GM19193 (cell line): ENCODE measurements around the gene PPP2R5C.

Experiments
- POLR2A ChIP-seq: IDR thresholded peaks from 4 replicates; pipeline ENCODE4 v1.6.1; 2011; ENCODE audit not compliant: insufficient read depth, insufficient read length; ENCODE audit errors: extremely low read depth

The PPP2R5C gene

DNA sequence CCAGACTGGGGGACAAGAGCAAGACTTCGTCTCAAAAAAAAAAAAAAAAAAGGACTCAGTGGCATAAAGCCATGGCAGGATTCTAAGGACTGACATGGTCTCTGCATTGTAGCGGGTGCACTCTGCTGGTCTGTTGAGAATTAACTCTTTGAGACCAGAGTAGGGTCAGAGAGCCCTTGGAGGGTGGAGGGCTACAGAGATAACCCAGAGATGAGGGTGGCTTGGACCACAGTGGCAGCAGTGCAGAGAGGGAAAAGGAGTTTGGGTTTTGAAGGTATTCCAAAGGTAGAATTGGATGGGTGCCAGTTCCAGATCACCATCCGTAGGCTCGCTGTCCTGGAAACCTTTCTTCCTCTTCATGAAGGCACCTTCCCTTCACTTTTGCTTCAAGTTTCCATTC lies 188.6 kb downstream of the PPP2R5C start:
- TF ChIP-seq POLR2A, result no peak

DNA sequence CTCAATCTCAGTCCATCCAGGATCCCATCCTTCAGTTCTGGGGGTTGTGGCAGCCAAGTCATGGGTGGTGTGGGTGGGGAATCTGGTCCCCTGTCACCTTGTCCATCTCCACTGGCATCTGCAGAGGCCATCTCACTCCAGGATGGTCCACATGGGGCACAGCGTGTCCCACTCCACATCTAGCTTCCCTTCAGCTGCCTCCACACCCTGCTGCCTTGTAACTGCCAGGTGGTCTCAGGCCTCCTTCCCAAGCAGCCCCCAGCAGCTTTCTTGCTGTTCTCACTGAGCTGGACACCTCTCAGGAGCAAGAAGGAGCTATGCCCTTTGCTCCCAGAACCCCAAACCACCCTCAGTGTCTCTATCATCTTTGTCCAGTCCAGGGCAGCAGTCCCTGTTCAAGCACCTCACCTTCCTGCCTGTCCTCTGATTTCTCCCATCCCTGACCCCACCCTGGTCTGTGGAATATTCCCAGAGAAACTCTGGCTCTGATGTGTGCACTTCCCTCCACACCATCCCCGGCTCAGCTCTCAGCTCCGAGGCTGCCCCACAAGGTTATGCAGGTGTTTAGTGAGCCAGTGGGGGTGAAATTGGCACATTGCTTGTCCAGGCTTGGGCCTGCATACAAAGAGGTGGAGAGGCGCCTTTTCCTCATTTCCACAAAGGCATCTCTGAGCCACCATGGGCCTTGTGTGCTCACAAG lies 189.2 kb downstream of the PPP2R5C start:
- TF ChIP-seq POLR2A, result peak; percentile 4

DNA sequence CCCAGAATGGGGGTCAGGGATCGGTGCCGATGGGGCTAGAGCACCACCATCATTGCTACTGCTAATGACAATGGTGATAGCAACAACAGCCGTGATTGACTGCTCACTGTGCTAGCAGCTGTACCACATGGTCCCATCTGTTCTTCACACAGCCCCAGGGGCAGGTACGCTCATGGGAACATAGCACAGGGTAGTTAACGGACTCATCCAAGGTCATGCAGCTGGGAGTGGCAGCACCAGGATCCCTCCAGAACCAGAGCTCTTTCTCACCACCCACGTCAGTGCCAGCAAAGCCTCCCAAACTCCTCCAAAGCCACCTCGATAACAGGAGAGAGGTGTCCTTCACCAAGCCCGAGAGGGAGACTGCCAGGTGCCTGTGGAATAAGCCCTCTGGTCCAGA lies 191.6 kb downstream of the PPP2R5C start:
- TF ChIP-seq POLR2A, result no peak

DNA sequence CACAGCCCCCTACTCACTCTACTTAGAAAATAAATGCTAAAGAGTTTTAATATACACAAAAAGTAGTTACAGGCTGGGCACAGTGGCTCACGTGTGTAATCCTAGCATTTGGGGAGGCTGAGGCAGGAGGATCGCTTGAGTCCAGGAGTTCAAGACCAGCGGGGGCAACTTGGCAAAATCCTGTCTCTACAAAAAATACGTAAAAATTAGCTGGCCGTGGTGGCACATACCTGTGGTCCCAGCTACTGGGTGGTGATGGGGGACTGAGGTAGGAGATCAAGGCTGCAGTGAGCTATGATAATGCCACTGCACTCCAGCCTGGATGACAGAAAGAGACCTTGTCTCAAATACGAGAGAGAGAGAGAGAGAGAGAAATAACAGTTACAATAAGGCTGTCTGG lies 193.0 kb downstream of the PPP2R5C start:
- TF ChIP-seq POLR2A, result no peak

DNA sequence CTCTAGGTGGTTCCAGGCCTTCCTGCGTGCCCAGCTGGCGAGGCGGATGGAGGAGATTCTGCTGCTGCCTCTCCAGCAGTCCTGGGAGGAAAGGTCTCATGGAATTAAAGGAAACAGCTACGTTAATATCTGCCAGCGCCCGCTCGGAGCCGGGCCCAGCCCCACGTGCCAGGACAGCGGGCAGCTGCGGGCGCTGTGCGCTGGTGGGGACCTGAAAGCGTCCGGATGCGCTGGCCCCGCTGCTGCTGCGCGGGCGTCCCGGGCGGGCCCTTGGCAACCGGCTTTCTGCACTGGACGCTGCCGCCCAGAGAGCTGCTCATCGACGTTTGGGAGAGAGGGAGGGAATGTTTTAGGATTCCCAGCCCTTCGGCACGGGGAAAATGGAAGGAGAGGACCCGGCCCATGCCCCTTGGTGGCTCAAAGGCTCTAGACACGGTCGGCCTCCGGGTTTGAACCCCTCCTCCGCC lies 194.2 kb downstream of the PPP2R5C start:
- no peak for TF ChIP-seq POLR2A

DNA sequence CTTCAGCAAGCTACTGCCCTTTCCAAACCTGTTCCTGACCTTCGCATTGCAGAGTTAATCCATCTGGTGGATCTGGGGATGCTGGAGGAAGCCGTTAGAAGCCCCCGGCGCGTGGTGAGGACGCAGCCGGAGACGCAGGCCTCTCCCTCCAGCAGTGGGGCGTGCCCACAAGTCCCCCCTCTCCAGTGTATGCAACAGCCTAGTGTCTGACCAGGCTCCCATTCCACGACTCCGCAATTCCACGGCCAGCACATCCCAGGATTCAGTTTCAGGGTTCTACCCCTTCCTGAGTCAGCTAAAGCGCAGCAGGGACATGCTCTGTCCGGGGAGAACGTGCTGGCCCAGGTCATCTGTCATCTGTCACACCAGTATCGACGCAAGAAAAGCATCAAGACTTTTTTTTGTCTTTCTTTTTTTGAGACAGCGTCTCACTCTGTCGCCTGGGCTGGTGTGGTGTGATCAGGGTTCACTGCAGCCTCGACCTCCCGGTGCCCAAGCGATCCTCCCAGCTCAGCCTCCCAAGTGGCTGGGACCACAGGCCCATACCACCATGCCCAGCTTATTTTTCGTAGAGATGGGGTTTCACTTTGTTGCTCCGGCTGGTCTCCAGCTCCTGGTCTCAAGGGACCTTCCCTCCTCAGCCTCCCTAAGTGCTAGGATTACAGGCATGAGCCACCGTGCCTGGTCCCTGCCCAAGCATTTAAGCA lies 194.8 kb downstream of the PPP2R5C start:
- TF ChIP-seq POLR2A, result no peak

DNA sequence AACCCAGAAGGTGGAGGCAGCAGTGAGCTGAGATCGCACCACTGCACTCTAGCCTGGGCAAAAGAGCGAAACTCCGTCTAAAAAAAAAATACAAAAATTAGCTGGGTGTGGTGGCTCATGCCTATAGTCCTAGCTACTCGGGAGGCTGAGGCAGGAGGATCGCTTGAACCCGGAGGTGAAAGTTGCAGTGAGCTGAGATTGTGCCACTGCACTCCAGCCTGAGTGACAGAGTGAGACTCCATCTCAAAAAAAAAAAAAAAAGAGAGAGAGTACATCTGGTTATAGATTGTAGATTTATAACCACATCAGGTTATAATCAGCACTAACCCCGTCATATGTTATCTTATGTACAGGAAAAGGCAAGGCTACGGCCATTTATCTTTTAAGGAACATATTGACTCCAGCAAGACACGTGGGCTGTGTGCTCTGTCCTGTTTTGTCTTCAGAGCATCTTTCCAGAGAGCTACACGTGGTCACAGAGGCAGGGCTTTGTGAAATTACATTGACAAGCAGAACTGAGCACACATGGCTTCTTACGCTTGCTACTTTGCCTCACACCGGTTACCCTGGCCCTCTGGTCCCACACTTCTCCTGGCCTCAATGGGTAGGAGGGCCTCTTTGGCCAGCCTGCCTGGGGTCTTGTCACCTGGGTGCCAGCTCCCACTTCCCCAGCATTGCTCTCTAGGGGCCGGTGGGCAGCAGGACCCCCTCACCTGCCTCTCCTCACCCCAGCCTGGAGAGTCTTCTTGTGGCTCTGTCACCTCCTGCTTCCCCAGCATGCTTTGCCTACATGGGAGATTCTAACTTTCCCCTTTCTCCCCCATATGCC lies 196.1 kb downstream of the PPP2R5C start:
- no peak for TF ChIP-seq POLR2A

DNA sequence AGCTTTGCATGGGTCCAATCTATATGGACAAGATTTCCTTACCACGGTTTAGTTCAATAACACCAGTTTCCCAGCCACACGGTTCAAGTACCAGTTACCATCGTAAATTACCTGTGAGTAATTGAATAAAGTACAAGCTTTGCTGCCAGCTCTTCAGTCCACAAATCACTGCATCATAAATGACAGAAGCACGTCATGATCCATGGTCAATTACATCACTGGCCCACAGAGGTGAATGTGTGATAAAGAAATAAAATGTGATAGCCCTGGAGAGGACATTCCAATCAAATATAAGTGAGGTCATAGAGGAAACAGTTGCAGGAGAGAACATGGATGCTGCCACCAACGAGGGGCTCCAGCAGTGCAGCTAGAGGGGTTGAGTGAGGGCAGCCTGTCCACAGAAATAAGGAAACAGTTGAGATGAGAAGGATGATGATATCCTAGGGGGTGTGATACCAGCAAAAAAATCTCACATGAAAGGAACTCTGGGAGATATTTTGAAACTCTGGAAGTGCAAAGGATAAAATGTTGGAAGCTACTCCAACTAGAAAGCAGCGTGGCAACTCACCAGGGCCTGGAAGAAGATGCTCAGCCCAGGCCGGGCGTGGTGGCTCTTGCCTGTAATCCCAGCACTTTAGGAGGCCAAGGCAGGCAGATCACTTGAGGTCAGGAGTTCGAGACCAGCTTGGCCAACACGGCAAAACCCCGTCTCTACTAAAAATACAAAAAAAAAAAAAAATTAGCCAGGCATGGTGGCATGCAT lies 197.1 kb downstream of the PPP2R5C start:
- no peak for TF ChIP-seq POLR2A

DNA sequence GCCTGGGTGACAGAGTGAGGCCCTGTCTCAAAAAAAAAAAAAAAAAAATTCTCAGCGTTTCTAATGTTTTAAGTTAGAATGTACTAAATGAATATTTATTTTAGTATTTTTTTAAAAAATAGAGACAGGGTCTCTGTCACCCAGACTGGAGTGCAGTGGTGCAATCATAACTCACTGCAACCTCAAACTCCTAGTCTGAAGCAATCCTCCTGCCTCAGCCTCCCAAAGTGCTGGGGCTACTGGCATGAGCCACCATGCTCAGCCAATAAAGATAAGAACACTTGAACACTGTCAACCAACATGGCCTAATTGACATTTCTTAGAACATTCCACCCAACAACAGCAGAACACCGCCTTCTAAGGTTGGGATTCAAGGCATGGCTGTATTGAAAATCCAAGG lies 197.8 kb downstream of the PPP2R5C start:
- TF ChIP-seq POLR2A, result no peak

DNA sequence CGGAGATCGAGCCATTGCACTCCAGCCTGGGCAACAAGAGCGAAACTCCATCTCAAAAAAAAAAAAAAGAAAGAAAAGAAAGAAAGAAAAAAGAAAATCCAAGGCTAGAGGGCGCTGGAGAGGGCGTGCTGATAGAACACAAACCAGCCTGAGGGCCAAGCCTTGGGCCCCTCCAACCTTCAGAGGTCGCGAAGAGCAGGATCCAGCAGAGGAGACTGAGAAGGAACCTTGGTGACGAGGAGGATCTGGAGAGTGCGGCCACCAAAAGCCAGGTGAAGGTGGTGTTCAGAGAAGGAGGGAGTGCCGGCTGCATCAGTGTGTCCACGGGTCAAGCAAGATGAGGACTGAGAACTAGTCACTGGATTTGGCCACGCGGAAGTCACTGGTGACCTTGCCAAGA lies 198.7 kb downstream of the PPP2R5C start:
- no peak for TF ChIP-seq POLR2A

DNA sequence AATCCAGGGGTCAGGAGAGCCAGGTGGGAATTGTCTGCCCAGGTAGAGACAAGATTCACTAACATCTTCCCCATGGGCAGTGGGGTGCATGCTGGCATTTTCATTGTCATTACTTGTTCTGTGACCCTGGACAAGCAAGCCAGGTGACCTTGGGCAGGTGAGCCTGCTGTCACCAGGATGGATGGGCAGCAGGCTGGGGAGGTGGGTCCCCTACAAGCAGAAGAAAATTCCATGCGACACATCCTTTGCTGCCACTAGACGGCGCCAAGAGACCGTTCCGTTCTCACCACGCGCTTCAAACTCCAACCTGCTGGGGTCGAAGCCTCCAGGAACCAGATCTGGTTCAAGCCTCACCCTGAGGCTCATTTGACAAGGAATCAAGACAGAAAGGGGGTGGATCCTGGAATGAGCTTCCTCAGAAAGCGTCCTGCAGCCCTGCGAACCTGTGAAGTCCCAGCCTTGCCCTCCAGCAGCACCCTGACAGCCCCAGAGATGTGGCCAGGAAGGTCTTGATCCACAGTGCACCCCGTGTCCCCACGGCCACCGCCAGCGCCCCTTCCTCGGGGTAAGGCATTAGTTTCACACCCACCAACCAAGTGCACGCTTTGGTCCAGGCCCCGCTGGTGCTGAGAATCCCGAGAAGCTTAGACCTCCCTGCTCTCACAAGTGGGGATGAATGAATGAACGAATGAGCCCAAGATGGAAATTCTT lies 199.7 kb downstream of the PPP2R5C start:
- no peak for TF ChIP-seq POLR2A

DNA sequence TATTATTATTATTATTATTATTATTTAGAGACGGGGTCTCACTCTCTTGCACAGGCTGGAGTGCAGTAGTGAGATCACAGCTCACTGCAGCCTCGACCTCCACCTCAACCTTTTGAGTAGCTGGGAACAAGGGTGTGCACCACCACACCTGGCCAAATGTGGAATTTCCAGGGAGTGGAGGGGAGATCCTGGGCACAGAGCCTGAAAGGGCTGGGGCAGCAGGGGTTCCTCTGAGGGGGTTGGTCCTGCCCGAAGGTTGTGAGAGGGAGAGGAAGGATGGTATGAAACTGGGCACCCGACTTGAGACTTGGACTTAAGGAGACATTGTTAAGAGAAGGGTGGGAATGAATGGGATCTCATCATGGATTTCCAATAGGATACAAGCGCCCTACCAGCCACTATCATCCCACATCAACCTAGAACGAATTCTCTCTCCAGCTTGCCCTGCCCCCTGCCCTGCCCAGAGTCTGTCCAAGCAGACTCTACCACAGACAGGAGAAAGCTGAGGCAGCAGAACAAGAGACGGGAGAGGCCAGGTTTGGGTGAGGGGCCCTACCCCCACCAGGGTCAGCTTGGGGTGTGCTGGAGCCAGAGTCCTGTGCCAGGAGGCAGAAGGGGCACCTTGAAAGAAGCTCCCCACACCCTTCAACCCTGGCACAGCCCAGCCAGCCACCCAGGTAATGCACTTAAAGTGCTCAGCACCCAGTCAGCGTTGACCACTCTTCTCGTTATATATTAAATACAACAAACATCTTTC lies 200.4 kb downstream of the PPP2R5C start:
- no peak for TF ChIP-seq POLR2A

DNA sequence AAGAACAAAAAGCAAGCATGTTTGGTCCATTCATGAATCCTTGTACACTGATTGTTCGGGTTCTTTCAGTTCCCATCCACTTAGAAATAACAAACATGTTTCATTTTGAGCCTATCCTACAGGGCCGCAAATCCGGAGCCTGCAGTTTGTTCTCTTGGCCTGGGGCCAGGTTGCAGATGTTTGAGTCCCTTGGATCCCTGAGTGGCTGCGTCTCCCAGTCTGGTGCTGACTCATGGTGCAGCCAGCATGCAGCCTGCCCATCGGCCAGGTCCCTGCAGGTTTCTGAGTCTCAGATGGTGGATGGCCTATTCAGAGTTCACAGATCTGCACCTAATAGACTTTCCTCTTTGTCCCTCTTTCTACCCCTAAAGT lies 201.0 kb downstream of the PPP2R5C start:
- TF ChIP-seq POLR2A, result no peak

DNA sequence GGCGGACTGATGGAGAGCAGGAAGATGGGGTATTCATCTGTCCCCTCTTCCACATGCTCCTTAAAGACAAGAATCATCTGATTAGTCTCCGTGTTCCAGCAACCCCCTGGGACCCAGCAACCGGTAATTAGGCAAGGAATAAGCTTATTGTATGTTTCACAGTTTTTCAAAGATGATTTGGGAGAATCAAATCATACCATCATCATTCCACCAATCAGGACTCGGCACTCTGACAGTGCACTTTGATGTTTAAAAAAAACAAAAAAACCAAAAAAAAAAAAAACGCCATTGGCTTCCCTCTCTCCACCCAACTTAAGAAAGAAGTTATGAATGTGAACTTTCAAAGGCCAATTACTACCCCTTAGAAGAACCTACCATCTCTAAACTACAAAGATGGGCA lies 201.5 kb downstream of the PPP2R5C start:
- TF ChIP-seq POLR2A, result no peak

DNA sequence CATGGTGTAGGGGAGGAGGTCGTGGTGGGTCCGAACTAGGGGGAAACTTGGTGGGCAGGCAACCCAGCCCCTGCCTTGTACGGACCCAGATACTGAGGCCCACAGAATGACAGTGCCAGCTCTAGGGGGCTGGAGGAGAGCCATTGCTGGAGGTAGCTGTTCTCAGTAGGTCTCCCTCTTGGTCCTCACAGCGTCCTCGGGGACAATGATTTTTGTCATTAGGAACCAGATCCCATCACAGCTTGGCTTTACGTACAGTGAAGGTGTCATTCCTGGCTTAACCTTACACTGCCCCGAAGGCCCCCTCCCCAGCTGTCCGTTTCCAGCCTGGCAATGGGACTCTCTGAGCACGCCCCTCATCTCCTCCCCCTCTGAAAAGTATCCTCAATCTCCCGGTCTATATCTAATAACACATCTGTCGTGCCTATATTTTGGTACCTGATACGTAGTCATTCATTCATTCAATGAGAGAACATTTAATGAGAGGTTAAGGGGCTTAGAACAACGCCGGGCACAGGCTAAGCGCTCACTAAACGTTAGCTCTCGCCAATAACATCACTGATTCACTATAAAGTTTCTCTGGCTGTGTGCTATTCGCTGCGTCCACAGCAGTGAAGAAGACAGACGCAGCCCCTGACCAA lies 202.3 kb downstream of the PPP2R5C start:
- no peak for TF ChIP-seq POLR2A
